Activated CD4-positive, alpha-beta T cell treated with anti-CD3 and anti-CD28 coated beads, Interleukin-2, amount 10 ng/mL, durations not matched to agents 24 days and 14 days (primary cell): ENCODE data around the gene ZMYND10. TPM values are rescaled to one million over a fixed set of nuclear protein-coding genes. Genes with fewer than 3 reads are reported as not detected.
A peak's percentile ranks its signal among the peaks of the same experiment; 100 is the strongest.
"Not testable (repeated sequence)": the region's sequence is repeated elsewhere in the genome, so short reads cannot be mapped to it uniquely, and the experiment has no call there.

ENCODE experiments used
- DNase-seq: peaks from one replicate; pipeline ENCODE4 v3.0.0; 2022
- H3K27ac Mint-ChIP-seq: one replicate; pipeline ENCODE4 v1.8.0; 2022; ENCODE audit warnings: mild to moderate bottlenecking, mixed read lengths
- H3K27me3 Mint-ChIP-seq: one replicate; pipeline ENCODE4 v1.8.0; 2022; ENCODE audit warnings: mixed read lengths
- H3K36me3 Mint-ChIP-seq: one replicate; pipeline ENCODE4 v1.8.0; 2022; ENCODE audit warnings: low read depth, mild to moderate bottlenecking, mixed read lengths
- H3K4me1 Mint-ChIP-seq: one replicate; pipeline ENCODE4 v1.8.0; 2021; ENCODE audit warnings: mixed read lengths
- H3K4me3 Mint-ChIP-seq: one replicate; pipeline ENCODE4 v1.8.0; 2022; ENCODE audit warnings: mild to moderate bottlenecking, moderate library complexity, mixed read lengths
- H3K9me3 Mint-ChIP-seq: one replicate; pipeline ENCODE4 v1.8.0; 2021; ENCODE audit warnings: mixed read lengths
- intact Hi-C: fragments of 100-400 bp; cut with micrococcal nuclease; formaldehyde crosslinking; loops from one replicate; pipeline ENCODE4 v1.15.1; 2023
- total RNA-seq: library from RNA; stranded (reverse); gene quantifications from 2 replicates; pipeline ENCODE4 v1.2.3, GENCODE V29; 2022

The ZMYND10 gene
- total RNA-seq, 1 donor from 2014 or later: 1.2 TPM

DNA sequence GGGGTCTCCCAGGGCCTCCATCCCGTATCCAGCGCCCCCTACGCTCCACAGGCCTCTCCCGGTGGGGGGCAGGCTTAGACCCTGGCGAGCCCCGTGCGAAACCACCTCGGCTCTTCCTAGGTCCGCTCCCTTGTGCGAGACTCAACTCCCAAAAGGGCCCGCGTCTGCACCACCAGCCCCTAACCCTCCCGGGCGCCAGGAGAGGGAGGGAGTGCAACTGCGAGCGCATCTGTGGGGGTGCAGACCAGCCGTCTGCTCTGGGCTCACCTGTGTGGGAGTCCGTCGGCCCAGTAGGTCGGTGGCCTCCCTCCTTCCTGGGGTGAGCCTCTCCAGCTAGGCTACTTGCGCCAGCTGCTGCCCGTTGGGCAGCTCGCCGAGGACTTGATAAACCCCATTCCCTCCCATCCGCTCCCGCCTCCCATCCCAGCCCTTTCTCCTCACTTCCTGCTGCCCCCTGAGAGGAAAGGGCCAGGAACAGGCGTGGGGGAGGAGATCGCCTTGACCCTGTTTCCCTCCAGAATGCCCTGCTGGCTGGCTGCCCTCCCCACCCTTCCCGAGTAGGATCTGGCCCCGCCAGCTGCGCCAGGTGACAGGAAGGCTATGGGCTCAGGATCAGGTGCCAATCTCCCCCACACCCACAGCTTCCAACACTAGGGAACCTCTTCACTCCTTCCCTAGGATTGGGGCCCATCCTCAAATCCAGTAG lies 23.0 kb downstream of the ZMYND10 start, which contains the start of gene HYAL2:
Gene HYAL2, minus strand, starts transcription at position 360 of the 706 bp plus-strand sequence. CDS start 2,256 bp downstream, outside the sequence.
- DNase-seq: no peak
- H3K27me3 Mint-ChIP-seq: no peaks in the 10 kb centered on the region
- intact Hi-C loops: loop anchor here (10.0 kb wide), 1 partner anchor 1848 kb away; no protein-coding TSS in a partner anchor

DNA sequence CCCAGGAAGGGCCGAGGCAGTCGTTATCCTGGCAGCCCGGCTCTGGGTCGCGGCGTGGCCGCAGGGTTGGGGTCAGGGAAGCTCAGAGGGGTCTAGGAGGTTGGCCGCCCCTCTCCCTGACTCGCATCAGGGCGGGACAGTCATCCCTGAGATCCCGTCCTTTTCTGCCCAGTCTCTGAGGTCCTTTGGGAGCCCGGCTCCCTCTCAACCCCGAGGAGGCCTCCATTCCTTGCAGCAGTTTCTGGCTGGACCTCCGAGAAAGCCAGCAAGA lies 23.5 kb downstream of the ZMYND10 start:
- no peaks in the 10 kb centered on the region for H3K27me3 Mint-ChIP-seq
- intact Hi-C loops: loop anchor here (10.0 kb wide), 1 partner anchor 1847 kb away; no protein-coding TSS in a partner anchor

More for the DNA sequence above, 23.0 kb downstream of the ZMYND10 start, which contains the start of gene HYAL2:
- H3K27ac Mint-ChIP-seq: peak within 1 kb of the TSS; percentile 92
- H3K9me3 Mint-ChIP-seq: no peaks in the 10 kb centered on the region
- peak within 1 kb of the TSS; percentile 86 for H3K4me3 Mint-ChIP-seq
- H3K4me1 Mint-ChIP-seq: peaks cover 28% of the 10 kb centered on the region
- H3K36me3 Mint-ChIP-seq: peaks cover 17% of the 10 kb centered on the region

DNA sequence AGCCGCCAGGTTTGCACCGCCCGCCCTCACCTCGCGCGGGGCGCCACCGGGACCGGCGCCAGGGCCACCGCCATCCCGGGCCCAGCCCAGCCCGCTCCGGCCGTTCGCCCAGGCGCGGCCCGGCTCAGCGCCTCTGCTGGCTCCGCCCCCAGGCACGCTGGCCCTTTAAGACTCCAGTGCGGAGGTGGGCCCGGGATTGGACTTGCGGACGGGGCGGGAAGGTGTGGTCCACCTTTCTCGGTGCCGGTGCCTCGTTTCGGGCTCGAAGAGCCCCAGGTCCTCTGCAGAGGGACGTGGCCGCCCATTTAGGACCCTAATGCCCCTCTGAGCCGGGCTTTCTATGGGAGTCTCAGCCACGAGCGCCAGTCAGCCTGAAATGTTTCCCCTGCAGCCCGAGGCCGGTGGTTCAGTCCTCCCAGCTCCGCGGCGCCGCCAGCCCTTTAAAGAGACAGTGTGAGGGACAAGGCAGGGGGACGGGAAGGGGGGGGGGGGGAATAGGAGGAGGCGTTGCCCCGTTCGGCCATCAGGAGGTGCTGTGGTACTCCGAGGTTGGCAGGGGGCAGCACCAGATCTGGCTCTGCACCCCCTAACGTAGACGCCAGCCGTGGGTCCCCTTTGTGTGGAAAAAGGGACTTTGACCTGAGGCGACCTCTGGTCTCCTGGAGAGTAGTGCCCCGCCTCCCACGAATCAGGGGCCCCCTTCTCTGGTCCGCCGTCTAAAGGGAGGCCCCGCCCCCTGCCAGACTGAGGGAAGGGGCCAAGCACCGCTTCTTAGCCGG lies 24.0 kb downstream of the ZMYND10 start:
- intact Hi-C loops: loop anchor here (1.0 to 10.0 kb wide), 4 partner anchors 16 to 1847 kb away; partner anchors contain the start of genes HYAL3 and NAA80
- peaks cover 21% of the 10 kb centered on the region for H3K36me3 Mint-ChIP-seq
- H3K27ac Mint-ChIP-seq: peak overlapping the region; percentile 92
- no peaks in the 10 kb centered on the region for H3K9me3 Mint-ChIP-seq
- no peaks in the 10 kb centered on the region for H3K27me3 Mint-ChIP-seq
- H3K4me3 Mint-ChIP-seq: peak overlapping the region; percentile 88
- H3K4me1 Mint-ChIP-seq: peaks cover 27% of the 10 kb centered on the region
- DNase-seq: peak; percentile 96

More for the DNA sequence above, 23.5 kb downstream of the ZMYND10 start:
- no peak for DNase-seq
- no peak overlapping the region for H3K27ac Mint-ChIP-seq
- H3K4me3 Mint-ChIP-seq: peak overlapping the region; percentile 86
- H3K4me1 Mint-ChIP-seq: peaks cover 27% of the 10 kb centered on the region
- H3K36me3 Mint-ChIP-seq: peaks cover 18% of the 10 kb centered on the region
- no peaks in the 10 kb centered on the region for H3K9me3 Mint-ChIP-seq

DNA sequence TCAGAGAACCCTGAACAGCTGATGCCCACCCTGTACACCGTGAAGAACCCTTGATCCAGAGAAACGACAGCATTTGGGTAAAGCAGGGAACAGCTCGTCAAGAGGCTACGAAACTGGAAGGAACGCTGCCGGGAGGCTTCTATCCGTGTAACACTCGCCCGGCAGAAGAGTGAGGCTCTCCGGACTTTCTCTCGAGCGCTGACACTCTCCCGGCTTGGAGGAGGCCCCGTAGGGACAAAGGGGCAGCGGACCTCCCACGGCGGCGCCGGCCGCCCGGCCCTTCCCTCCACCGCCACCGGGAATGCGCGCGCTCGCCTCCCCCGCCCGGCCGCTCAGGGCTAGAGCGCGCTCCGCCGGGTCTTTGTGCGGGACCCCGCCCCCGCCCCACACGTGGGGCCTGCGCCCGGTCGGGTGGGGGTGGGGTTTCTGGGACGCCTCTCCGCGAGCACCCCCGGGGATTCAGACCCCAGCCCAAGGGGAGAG lies 24.6 kb downstream of the ZMYND10 start:
- H3K27ac Mint-ChIP-seq: peak overlapping the region; percentile 86
- no peaks in the 10 kb centered on the region for H3K9me3 Mint-ChIP-seq
- DNase-seq: peak; percentile 93
- intact Hi-C loops: loop anchor here (1.0 to 10.0 kb wide), 4 partner anchors 16 to 1846 kb away; partner anchors contain the start of genes HYAL3 and NAA80
- peak overlapping the region; percentile 88 for H3K4me3 Mint-ChIP-seq
- peaks cover 24% of the 10 kb centered on the region for H3K36me3 Mint-ChIP-seq
- H3K4me1 Mint-ChIP-seq: peaks cover 29% of the 10 kb centered on the region
- no peaks in the 10 kb centered on the region for H3K27me3 Mint-ChIP-seq

DNA sequence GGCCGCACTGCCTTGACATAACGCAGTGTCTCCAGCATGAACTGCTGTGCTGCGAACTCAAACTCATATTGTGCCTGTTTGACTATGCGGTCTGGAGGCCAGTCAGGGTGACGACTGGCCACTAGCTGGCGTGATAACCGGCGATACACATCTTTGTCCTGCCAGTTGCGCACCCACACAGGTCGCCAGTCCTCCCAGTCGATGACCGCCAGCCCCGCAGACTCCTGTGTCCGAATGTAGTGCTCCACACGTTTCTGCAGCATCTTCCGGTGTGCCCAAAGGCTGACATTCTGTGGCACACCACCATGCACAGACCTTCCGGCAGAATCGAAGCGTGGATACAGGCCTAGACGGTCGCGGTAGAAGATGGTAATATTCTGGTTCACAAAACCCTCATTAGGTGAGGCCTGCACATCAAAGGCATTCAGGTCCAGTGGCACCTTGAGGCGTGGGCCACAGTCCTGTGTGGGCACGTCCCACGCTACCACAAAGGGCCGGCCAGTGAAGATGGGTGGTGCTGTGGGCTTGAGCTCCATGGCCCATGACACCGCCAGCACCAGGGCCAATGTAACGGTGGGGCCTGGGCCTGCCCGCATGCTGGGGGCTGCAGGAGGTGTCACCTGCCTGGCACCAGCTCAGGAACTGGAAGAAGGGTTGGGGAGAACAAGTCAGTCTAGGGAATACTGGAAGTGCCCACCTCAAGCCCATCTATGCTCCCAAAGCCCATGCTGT lies 25.5 kb downstream of the ZMYND10 start:
- H3K27me3 Mint-ChIP-seq: no peaks in the 10 kb centered on the region
- no peak for DNase-seq
- H3K4me3 Mint-ChIP-seq: peak overlapping the region; percentile 88
- intact Hi-C loops: loop anchor here (2.0 to 10.0 kb wide), 2 partner anchors 93 to 1845 kb away; no protein-coding TSS in a partner anchor
- H3K36me3 Mint-ChIP-seq: peaks cover 24% of the 10 kb centered on the region
- H3K27ac Mint-ChIP-seq: peak overlapping the region; percentile 34
- no peaks in the 10 kb centered on the region for H3K9me3 Mint-ChIP-seq
- H3K4me1 Mint-ChIP-seq: peaks cover 32% of the 10 kb centered on the region

DNA sequence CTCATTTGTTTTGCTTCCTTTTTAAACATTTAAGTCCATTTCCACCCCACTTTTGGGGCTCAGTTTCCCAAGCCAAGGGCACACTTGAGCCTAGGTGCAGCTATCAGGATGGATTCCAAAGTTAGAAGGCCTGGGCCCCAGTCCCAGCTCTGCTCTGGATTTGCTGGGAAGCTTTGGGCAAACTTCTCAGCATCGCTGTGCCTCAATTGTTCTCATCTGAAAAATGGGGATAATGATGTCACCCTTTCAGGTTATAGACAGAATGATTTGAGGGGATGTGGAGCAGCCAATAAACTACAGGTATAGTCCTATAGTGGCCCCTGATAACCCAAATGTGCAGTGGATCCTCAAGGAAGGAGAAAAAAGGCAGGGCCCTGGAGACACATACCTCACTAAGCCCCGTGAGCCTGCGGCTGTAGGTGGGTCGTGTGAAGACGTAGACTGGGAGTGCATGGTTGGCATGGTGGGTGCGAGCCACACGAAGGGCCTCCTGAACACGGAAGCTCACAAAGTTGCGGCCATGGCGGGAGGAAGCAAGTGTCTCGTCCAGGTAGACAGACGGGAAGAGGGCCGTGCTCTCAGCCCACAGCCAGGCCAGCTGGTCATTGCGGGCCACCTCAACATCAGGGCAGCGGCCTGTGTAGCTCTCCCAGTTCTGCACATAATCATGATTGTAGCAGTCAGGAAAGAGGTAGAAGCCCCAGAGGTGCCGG lies 26.2 kb downstream of the ZMYND10 start:
- Mint-ChIP-seq H3K27ac (no peak overlapping the region), H3K9me3 (no peaks in the 10 kb centered on the region), H3K27me3 (no peaks in the 10 kb centered on the region), H3K4me1 (peaks cover 30% of the 10 kb centered on the region), H3K36me3 (peaks cover 20% of the 10 kb centered on the region), H3K4me3 (peak overlapping the region; percentile 4)
- intact Hi-C loops: no loop called here
- DNase-seq: no peak

DNA sequence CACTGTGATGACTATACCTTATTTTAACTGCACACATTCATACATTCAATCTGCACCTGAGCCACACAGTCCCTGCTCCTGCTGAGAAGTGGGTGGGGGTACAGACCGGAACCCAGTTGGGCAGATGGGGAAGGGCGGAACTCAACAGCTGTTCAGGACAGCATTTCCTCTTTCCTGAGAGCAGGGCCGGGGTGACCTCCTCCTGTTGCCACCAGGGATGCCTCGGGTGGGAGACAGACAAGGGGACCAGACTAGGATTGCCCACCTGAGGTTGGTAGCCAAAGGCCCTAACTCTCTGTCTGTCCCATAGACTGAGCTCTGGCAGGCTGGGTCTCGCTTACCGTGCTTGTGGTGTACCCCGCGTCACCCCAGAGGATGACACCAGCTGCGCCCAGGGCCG lies 26.9 kb downstream of the ZMYND10 start:
- peak overlapping the region; percentile 53 for H3K27ac Mint-ChIP-seq
- intact Hi-C loops: no loop called here
- DNase-seq: no peak
- H3K4me1 Mint-ChIP-seq: peaks cover 30% of the 10 kb centered on the region
- peak overlapping the region; percentile 39 for H3K4me3 Mint-ChIP-seq
- peaks cover 21% of the 10 kb centered on the region for H3K36me3 Mint-ChIP-seq
- H3K27me3 Mint-ChIP-seq: no peaks in the 10 kb centered on the region
- H3K9me3 Mint-ChIP-seq: no peaks in the 10 kb centered on the region

DNA sequence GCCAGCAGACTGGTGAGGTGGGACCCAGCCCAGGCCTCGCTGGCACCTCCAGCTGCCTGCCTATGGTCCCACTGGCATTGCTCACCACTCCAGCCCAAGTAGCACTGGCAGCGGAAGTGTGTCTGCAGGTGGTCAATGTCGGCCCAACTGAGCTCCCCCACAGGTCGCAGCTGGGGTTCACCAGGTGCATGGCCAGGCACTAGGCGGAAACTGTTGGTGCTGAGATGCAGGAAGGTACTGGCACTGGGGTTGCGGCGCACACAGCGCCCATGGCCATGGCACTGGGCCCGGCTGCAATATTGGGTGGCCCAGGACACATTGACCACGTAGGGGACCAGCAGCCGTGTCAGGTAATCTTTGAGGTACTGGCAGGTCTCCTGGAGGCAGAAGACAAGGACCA lies 27.4 kb downstream of the ZMYND10 start:
- Mint-ChIP-seq H3K4me3 (no peak overlapping the region), H3K4me1 (peaks cover 30% of the 10 kb centered on the region), H3K9me3 (no peaks in the 10 kb centered on the region), H3K27me3 (no peaks in the 10 kb centered on the region), H3K27ac (no peak overlapping the region), H3K36me3 (peaks cover 21% of the 10 kb centered on the region)
- DNase-seq: no peak
- intact Hi-C loops: no loop called here

DNA sequence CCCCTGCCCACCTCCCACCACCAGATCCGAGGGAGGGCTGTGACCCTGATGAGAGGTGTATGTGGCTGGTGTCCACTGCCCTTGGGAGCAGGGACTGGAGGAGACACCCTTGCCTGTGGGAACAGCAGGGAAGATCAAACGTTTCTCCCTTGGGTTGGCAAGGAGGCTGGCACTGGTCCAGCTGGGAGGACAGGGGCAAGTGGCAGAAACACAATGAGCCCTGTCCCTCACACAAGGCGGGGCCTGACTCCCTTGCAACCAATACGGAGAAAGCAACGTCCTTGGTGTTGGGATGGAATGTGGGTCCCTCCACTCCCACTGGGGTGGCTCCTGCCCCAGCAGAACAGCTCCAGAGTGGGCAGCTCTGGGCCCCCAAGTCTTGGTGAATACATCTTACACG lies 28.2 kb downstream of the ZMYND10 start:
- Mint-ChIP-seq H3K9me3 (no peaks in the 10 kb centered on the region), H3K4me3 (no peak overlapping the region), H3K36me3 (peaks cover 21% of the 10 kb centered on the region), H3K4me1 (peaks cover 29% of the 10 kb centered on the region), H3K27ac (no peak overlapping the region), H3K27me3 (no peaks in the 10 kb centered on the region)
- DNase-seq: no peak
- intact Hi-C loops: no loop called here

DNA sequence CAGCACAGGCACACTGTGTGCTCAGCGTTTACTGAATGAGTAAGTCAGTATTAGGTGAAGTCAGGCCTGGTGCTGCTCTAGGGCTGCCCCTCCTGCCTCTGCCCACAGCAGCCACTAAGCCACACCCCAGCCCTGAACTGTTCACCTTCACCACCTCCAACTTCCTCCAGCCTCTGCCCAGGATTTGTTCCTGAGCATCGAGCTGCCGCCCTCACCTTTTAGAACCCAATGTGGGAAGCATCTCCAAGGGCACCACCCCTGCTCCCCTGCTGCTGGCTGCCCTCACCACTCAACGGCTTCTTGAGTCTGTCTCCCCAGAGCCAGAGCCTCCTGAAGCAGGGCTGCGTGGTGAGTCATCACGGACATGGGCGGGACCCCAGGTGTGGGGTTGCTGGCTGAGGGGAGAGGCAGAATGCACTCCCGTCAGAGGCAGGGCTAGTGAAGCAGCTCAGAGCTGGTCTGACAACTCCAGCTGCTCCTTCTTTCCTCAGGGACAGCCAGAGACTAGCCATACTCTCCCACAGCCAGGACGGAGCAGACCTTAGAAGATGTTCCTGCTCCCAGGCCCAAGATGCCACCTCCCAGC lies 28.8 kb downstream of the ZMYND10 start:
- H3K9me3 Mint-ChIP-seq: no peaks in the 10 kb centered on the region
- no peaks in the 10 kb centered on the region for H3K27me3 Mint-ChIP-seq
- peaks cover 28% of the 10 kb centered on the region for H3K4me1 Mint-ChIP-seq
- peak; percentile 77 for DNase-seq
- H3K36me3 Mint-ChIP-seq: peaks cover 21% of the 10 kb centered on the region
- intact Hi-C loops: no loop called here
- peak overlapping the region; percentile 36 for H3K4me3 Mint-ChIP-seq
- peak overlapping the region; percentile 2 for H3K27ac Mint-ChIP-seq

DNA sequence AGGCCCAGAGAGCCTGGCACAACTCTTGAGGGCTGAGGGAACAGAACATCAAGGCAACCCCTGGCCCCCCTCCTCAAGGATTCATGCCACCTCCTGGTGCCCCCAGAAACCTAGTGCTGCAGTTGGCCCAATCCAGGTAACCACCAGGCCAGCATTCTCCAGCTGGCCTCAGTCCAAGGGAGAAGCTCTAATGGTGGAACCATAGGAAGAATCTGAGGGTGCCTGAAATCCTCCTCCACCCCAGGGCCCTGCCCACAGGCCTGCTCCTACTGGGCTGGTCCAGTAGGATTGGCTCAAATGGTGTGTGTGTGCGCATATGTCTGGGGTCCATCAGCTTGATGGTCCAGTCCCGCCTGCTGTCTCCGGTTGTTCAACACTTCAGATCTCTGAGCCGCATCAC lies 30.7 kb downstream of the ZMYND10 start:
- intact Hi-C loops: no loop called here
- H3K4me1 Mint-ChIP-seq: peaks cover 20% of the 10 kb centered on the region
- H3K27ac Mint-ChIP-seq: no peak overlapping the region

DNA sequence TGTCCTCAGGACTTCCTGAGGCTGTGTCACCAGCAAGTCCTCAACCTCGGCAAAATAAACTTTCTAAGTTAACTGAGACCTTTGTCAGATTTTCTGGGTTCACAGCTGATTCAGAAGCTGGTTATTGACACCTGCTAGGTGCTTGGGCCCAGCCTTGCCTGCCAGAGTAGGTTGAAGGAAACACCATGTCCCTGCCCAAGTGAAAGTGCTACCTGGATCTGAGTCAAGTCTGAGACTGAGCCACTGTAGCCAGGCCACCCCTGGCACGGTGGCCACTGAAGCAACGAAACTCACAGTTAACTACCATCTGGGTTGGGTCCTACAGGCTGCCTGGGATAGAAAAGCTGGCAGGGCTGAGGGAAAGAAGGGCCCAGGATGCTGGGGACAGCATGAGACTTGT lies 31.2 kb downstream of the ZMYND10 start:
- intact Hi-C loops: no loop called here

More for the DNA sequence above, 30.7 kb downstream of the ZMYND10 start:
- no peaks in the 10 kb centered on the region for H3K27me3 Mint-ChIP-seq
- H3K36me3 Mint-ChIP-seq: peaks cover 22% of the 10 kb centered on the region
- H3K4me3 Mint-ChIP-seq: no peak overlapping the region
- no peaks in the 10 kb centered on the region for H3K9me3 Mint-ChIP-seq
- no peak for DNase-seq

DNA sequence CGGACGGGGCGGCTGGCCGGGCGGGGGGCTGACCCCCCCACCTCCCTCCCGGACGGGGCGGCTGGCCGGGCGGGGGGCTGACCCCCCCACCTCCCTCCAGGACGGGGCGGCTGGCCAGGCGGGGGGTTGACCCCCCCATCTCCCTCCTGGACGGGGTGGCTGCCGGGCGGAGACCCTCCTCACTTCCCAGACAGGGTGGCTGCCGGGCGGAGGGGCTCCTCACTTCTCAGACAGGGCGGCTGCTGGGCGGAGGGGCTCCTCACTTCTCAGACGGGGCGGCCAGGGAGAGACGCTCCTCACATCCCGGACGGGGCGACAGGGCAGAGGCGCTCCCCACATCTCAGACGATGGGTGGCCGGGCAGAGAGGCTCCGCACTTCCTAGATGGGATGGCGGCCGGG lies 33.5 kb downstream of the ZMYND10 start:
- H3K9me3 Mint-ChIP-seq, DNase-seq, H3K4me3 Mint-ChIP-seq, H3K27me3 Mint-ChIP-seq, H3K27ac Mint-ChIP-seq, intact Hi-C loops: not testable (repeated sequence)
- peaks cover 13% of the 10 kb centered on the region for H3K4me1 Mint-ChIP-seq
- H3K36me3 Mint-ChIP-seq: peaks cover 13% of the 10 kb centered on the region

More for the DNA sequence above, 31.2 kb downstream of the ZMYND10 start:
- Mint-ChIP-seq H3K27me3 (no peaks in the 10 kb centered on the region), H3K27ac (peak overlapping the region; percentile 72), H3K4me1 (peaks cover 20% of the 10 kb centered on the region), H3K4me3 (no peak overlapping the region), H3K9me3 (no peaks in the 10 kb centered on the region), H3K36me3 (peaks cover 23% of the 10 kb centered on the region)
- DNase-seq: no peak
